ES-I3 (cell line): ENCODE data around the gene CBX2.

ENCODE experiments used
- H3K36me3 ChIP-seq: 2 replicates; pipeline ENCODE4 v1.6.1; 2013; ENCODE audit warnings: mild to moderate bottlenecking, low read length, control low read depth, moderate library complexity; ENCODE audit not compliant: insufficient read depth
- H3K4me1 ChIP-seq: 2 replicates; pipeline ENCODE4 v1.6.1; 2013; ENCODE audit warnings: mild to moderate bottlenecking, control low read depth, low read length; ENCODE audit not compliant: insufficient read depth
- H3K9ac ChIP-seq: 2 replicates; pipeline ENCODE4 v1.6.1; 2013; ENCODE audit warnings: low read depth, mild to moderate bottlenecking, low read length, moderate library complexity
- H3K9me3 ChIP-seq: 2 replicates; pipeline ENCODE4 v1.6.1; 2013; ENCODE audit warnings: mild to moderate bottlenecking, low read length, moderate library complexity; ENCODE audit not compliant: control insufficient read depth, insufficient read depth

Gene CBX2

GRCh38 chr17:79810130-79811010, 32.4 kb downstream of the CBX2 start:
- Histone ChIP-seq H3K9ac (peak overlapping the region; percentile 35; the same call in 1 of the 2 replicates), H3K36me3 (no peaks in the 10 kb centered on the region), H3K4me1 (peaks cover 28% of the 10 kb centered on the region), H3K9me3 (no peaks in the 10 kb centered on the region; the same call in 1 of the 2 replicates)

DNA sequence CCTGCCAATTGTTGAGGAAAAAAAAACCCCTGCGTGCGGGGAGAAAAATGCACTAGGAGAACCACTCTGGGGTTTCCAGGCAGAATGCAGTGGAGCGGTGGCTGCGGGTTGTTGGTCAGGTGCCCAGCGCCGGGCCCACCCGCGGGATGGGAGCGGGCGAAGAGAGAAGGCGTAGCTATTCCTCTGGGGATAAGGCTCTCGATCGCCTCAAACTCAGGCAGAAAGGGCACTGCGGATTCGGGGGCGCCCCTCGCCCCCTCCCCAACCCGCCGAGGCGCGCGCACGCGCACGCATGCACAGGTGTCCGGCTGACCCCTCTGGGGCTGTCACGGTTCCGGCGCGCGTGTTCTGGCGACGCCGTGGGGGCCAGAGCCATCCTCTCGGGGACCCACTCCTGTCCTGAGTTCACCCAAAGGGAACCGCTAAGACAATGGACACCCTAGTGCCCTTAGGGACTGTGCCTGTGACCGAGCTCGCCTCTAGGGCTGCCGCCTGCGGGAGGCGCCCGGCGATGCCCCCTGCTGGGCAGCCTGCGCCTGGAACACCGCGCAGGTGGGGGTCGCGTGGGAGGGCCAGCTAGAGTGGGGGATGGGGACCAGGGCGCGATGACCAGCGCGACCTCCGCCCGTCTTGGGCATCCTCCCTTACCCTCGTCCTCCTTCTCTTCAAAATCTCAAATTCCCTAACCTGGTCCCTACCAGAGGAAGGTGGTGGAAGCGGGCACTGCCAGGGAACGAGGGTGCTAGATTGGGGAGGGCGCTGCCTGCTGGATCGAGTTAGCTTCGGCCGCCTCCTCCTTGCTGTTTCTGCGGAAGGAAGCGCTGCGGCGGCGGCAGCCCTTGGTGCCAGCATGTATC, 33.3 kb downstream of the CBX2 start:
- H3K4me1 ChIP-seq: peaks cover 20% of the 10 kb centered on the region
- peak overlapping the region; percentile 35; the same call in 1 of the 2 replicates for H3K9ac ChIP-seq
- no peaks in the 10 kb centered on the region; the same call in 1 of the 2 replicates for H3K9me3 ChIP-seq
- no peaks in the 10 kb centered on the region for H3K36me3 ChIP-seq

GRCh38 chr17:79811868-79812352, 34.0 kb downstream of the CBX2 start:
- H3K9ac ChIP-seq: peak overlapping the region; percentile 35; the same call in 1 of the 2 replicates
- H3K4me1 ChIP-seq: peaks cover 20% of the 10 kb centered on the region
- no peaks in the 10 kb centered on the region for H3K36me3 ChIP-seq
- H3K9me3 ChIP-seq: no peaks in the 10 kb centered on the region; the same call in 1 of the 2 replicates

- Histone ChIP-seq H3K9ac (peak overlapping the region; percentile 35; the same call in 1 of the 2 replicates), H3K36me3 (no peaks in the 10 kb centered on the region), H3K4me1 (peaks cover 20% of the 10 kb centered on the region), H3K9me3 (no peaks in the 10 kb centered on the region; the same call in 1 of the 2 replicates)
Measured at GRCh38 chr17:79812353-79813258, 34.7 kb downstream of the CBX2 start.

GRCh38 chr17:79813297-79814126, 35.6 kb downstream of the CBX2 start:
- no peaks in the 10 kb centered on the region; the same call in 1 of the 2 replicates for H3K9me3 ChIP-seq
- no peaks in the 10 kb centered on the region for H3K36me3 ChIP-seq
- peaks cover 20% of the 10 kb centered on the region for H3K4me1 ChIP-seq
- H3K9ac ChIP-seq: peak overlapping the region; percentile 12; the same call in 1 of the 2 replicates

DNA sequence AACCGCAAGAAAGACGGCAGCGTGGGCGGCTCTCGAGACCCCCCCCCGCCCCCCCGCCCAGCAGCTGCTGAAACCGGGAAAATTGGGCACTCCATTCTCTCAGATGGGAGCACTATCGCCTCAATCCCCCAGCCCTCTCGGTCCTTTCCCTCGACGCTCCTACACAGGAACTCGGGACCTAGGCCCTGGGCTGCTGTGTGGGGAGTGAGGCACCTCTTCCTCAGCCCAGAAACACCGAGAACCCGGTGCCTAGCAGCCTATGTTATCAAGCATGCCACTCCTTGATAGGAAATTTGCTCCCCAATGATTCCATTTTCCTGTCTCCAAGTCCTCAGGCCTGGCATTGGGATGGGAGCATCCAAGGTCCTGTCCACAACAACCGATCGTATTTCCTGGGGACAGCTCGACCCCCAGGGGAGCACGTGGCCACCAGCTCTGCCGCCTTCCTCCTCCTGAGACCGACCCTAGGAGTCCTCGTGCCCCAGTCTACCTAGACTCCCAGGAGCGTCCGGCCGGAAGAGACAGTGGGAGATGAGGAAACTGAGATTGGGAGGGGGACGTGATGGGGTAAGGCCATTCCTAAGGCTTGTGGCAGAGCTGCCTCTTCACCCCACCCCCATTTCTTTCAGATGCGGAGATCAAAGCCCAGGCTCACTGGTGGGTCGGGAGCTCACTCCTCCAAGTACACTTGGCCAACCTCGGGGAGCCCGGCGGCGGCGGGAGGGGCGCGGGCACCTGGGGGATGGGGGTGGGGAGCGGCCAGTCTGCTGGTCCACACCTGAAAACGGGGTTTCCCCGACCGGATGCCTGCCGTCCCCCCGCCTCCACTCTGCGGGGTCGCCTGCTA, 36.4 kb downstream of the CBX2 start:
- peaks cover 14% of the 10 kb centered on the region; the same call in 1 of the 2 replicates for H3K4me1 ChIP-seq
- no peaks in the 10 kb centered on the region for H3K36me3 ChIP-seq
- H3K9me3 ChIP-seq: no peaks in the 10 kb centered on the region; the same call in 1 of the 2 replicates
- H3K9ac ChIP-seq: peak overlapping the region; percentile 1; the same call in 1 of the 2 replicates

DNA sequence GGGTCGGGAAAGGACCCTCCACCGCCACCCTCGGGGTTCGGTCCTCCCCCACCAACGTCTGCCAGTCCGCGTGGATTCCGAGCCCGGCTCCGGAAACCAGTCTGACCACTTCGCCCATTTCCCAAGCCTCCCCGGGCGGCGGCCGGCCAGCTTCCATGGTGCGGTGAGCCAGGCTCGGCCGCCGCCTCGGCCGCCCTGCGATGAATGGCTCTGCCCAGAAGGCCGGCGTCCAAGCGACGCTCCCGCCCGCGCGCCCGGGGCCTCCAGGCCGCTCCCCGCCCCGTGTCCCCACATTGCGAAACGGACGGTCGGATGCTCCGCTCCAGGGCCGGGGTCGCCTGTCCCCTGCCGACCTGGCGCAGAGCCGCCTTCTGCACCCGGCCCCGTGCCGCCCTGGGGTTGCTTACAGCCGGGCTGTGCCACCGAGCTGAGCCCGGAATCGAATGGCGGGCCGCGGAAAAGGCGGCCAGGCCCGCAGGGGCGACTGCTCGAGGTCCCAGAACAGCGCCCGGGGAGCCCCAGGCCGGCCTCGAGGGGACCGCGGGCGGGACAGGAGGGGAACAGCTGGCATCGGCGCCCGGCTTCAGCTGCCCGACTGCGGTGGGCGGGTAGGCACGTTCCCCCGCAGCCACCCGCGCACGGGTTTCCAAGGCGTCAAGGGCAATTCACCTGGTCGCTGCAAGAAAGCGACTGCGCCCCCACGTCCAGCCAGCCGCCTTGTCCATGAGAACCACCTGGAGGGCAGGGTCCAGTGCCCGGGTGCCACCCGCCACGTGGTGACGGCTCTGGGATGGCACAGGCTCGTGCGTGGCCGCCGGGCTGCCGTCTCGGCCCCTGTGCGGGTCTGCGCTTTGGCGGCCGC, 37.3 kb downstream of the CBX2 start:
- Histone ChIP-seq H3K36me3 (no peaks in the 10 kb centered on the region), H3K4me1 (peaks cover 13% of the 10 kb centered on the region; the same call in 1 of the 2 replicates), H3K9me3 (no peaks in the 10 kb centered on the region; the same call in 1 of the 2 replicates), H3K9ac (peak overlapping the region; percentile 16; the same call in 1 of the 2 replicates)

DNA sequence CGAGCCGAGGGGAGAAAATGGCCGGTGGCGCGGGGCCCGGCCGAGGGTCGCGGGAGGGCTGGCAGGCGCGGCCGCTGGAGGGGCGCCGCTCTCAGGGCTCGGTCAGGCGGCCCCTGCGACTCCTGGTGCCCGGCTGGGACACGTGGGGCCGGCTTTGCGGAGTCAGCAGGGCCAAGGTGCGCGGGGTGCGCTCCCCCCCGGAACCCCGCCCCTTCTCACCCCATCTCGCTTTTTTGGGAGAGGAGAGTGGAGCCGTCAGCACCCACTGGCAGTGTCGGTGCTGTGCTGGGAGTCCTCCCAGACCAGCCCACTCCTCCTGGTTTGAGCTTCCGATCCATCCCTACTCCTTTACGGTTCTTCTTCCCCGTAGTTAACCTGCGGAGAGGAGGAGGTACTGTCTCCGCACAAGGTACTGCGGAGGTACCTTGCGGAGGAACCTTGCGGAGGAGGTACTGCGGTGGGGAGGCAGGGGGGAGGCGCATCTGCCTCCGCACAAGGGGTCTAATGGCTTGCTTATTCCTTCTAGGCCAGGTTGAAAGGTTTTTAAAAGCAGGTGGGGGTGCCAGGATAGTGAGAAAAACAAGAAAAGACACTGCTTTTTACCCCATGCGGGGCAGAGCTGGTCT, 38.0 kb downstream of the CBX2 start:
- Histone ChIP-seq H3K36me3 (no peaks in the 10 kb centered on the region), H3K9me3 (no peaks in the 10 kb centered on the region; the same call in 1 of the 2 replicates), H3K4me1 (peaks cover 13% of the 10 kb centered on the region; the same call in 1 of the 2 replicates), H3K9ac (no peak overlapping the region; the same call in 1 of the 2 replicates)

DNA sequence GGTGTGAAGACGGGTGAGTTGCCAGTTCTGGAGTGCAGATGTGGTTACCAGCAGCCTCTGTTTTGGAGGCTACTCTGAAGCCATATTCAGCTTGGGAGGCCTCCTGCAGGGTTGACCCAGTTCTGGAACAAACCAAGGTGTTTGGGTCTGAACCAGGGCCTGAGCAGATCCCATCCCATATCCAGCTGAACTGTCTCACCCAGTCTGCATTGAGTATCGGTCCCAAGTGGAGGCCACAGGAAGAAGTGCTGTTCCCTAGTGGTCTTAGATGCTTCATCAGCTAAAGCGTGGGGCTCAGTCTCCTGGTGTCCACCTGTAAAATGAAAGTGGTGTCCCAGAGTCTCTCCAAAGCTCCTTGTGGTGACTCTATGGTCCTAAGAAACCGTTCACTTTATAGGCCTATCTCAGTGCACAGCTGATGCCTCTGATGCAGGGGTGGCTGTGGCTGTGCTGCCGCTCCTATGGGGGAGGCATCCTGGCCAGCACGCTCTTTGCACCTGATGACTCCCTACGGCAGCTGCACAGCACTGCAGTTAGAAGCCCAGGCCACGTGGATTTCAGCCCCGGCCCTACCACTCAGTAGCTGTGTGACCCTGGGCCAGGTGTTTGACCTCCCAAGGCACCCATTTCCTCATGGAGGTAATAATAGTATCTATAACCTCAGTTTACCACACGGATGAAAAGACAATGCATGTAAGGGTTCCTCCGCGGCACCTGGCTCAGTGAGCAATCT, 40.2 kb downstream of the CBX2 start:
- H3K4me1 ChIP-seq: peaks cover 5% of the 10 kb centered on the region; the same call in 1 of the 2 replicates
- no peaks in the 10 kb centered on the region for H3K36me3 ChIP-seq
- H3K9me3 ChIP-seq: no peaks in the 10 kb centered on the region; the same call in 1 of the 2 replicates
- H3K9ac ChIP-seq: no peak overlapping the region

- H3K36me3 ChIP-seq: no peaks in the 10 kb centered on the region
- H3K4me1 ChIP-seq: peaks cover 4% of the 10 kb centered on the region; the same call in 1 of the 2 replicates
- H3K9me3 ChIP-seq: no peaks in the 10 kb centered on the region; the same call in 1 of the 2 replicates
- H3K9ac ChIP-seq: no peak overlapping the region
Measured at GRCh38 chr17:79819085-79819484, 41.1 kb downstream of the CBX2 start.
